Measurements from ENCODE around the gene TMPRSS13. TPM values are rescaled to one million over a fixed set of nuclear protein-coding genes. Genes with fewer than 3 reads are reported as not detected.

TMPRSS13 gene
- total RNA-seq, 4 donors from 2014 or later = 0.13 to 0.67 (median 0.31) TPM; not detected in 1

- H3K4me3 ChIP-seq = no peak overlapping the region
- ATAC-seq = no peak
- H3K27me3 ChIP-seq = peaks cover 13% of the 10 kb centered on the region
- WGBS, 2 donors (ENCODE audit: low coverage in 1 of 2) = no CpG with 5 or more reads among the region's 4 CpGs
- no peaks in the 10 kb centered on the region for H3K9me3 ChIP-seq
- no peaks in the 10 kb centered on the region for H3K36me3 ChIP-seq
- no peak for TF ChIP-seq POLR2A (IDR thresholded peaks at IDR 0.05)
- TF ChIP-seq POLR2AphosphoS5 (IDR thresholded peaks at IDR 0.05) = no peak
- TF ChIP-seq, protein P1, sequence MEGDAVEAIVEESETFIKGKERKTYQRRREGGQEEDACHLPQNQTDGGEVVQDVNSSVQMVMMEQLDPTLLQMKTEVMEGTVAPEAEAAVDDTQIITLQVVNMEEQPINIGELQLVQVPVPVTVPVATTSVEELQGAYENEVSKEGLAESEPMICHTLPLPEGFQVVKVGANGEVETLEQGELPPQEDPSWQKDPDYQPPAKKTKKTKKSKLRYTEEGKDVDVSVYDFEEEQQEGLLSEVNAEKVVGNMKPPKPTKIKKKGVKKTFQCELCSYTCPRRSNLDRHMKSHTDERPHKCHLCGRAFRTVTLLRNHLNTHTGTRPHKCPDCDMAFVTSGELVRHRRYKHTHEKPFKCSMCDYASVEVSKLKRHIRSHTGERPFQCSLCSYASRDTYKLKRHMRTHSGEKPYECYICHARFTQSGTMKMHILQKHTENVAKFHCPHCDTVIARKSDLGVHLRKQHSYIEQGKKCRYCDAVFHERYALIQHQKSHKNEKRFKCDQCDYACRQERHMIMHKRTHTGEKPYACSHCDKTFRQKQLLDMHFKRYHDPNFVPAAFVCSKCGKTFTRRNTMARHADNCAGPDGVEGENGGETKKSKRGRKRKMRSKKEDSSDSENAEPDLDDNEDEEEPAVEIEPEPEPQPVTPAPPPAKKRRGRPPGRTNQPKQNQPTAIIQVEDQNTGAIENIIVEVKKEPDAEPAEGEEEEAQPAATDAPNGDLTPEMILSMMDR (IDR thresholded peaks at IDR 0.05) = no peak
- TF ChIP-seq EP300 (IDR thresholded peaks at IDR 0.05) = no peak
- H3K4me1 ChIP-seq = no peaks in the 10 kb centered on the region
- H3K27ac ChIP-seq = no peak overlapping the region
These were observed 47.2 kb upstream of the TMPRSS13 start for GRCh38 chr11:117976445-117976844.

DNA sequence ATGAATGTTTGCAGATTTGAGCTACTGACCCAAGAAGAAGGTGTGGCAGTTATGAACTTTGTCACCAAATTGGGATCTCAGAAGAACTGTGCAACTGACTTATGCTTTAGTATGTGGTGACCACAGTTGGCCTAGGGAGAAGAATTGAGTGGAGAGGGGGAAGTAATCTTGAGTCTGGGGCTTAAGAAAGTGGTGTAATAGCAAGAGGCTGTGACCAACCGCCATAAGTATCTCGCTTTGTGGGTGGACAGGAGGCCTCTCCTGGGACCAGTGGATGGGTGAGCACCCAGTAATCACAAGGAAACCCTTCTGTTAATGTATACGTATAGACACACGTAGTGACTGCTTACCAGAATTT is 44.3 kb upstream of the TMPRSS13 start:
- ATAC-seq = no peak
- H3K4me3 ChIP-seq = no peak overlapping the region
- WGBS, 2 donors (ENCODE audit: low coverage in 1 of 2) = 94% methylated on average over 4 of the region's 4 CpGs
- no peaks in the 10 kb centered on the region for H3K9me3 ChIP-seq
- TF ChIP-seq EP300 (IDR thresholded peaks at IDR 0.05) (no peak), POLR2AphosphoS5 (IDR thresholded peaks at IDR 0.05) (no peak), POLR2A (IDR thresholded peaks at IDR 0.05) (no peak)
- TF ChIP-seq, protein P1 (IDR thresholded peaks at IDR 0.05) = no peak
- peaks cover 24% of the 10 kb centered on the region for H3K27me3 ChIP-seq
- no peaks in the 10 kb centered on the region for H3K36me3 ChIP-seq
- H3K27ac ChIP-seq = no peak overlapping the region
- H3K4me1 ChIP-seq = no peaks in the 10 kb centered on the region

GRCh38 chr11:117972629-117973502 is 43.7 kb upstream of the TMPRSS13 start:
- Histone ChIP-seq H3K27me3 (peaks cover 24% of the 10 kb centered on the region), H3K9me3 (no peaks in the 10 kb centered on the region), H3K27ac (no peak overlapping the region), H3K4me1 (no peaks in the 10 kb centered on the region), H3K4me3 (no peak overlapping the region), H3K36me3 (no peaks in the 10 kb centered on the region)
- TF ChIP-seq POLR2A (IDR thresholded peaks at IDR 0.05) (no peak), POLR2AphosphoS5 (IDR thresholded peaks at IDR 0.05) (no peak), EP300 (IDR thresholded peaks at IDR 0.05) (no peak)
- TF ChIP-seq, protein P1 (IDR thresholded peaks at IDR 0.05) = no peak
- no peak for ATAC-seq
- WGBS, 2 donors (ENCODE audit: low coverage in 1 of 2) = 60 to 80% methylated on average over 1 to 4 of the region's 9 CpGs

GRCh38 chr11:117972044-117972443 is 42.8 kb upstream of the TMPRSS13 start:
- H3K9me3 ChIP-seq = no peaks in the 10 kb centered on the region
- H3K36me3 ChIP-seq = no peaks in the 10 kb centered on the region
- WGBS, 2 donors (ENCODE audit: low coverage in 1 of 2) = no CpG with 5 or more reads among the region's 10 CpGs
- H3K4me1 ChIP-seq = no peaks in the 10 kb centered on the region
- H3K4me3 ChIP-seq = no peak overlapping the region
- no peak for TF ChIP-seq EP300 (IDR thresholded peaks at IDR 0.05)
- H3K27ac ChIP-seq = no peak overlapping the region
- peaks cover 24% of the 10 kb centered on the region for H3K27me3 ChIP-seq
- ATAC-seq = no peak

GRCh38 chr11:117970400-117971024 is 41.3 kb upstream of the TMPRSS13 start:
- no peak for TF ChIP-seq POLR2AphosphoS5 (IDR thresholded peaks at IDR 0.05)
- TF ChIP-seq EP300 (IDR thresholded peaks at IDR 0.05) = no peak
- TF ChIP-seq POLR2A (IDR thresholded peaks at IDR 0.05) = no peak
- TF ChIP-seq, protein P1 (IDR thresholded peaks at IDR 0.05) = no peak
- no peak for ATAC-seq
- H3K9me3 ChIP-seq = no peaks in the 10 kb centered on the region
- 78 to 83% methylated on average over 1 to 4 of the region's 4 CpGs for WGBS, 2 donors (ENCODE audit: low coverage in 1 of 2)
- no peaks in the 10 kb centered on the region for H3K4me1 ChIP-seq
- no peak overlapping the region for H3K27ac ChIP-seq
- peaks cover 24% of the 10 kb centered on the region for H3K27me3 ChIP-seq
- no peak overlapping the region for H3K4me3 ChIP-seq
- no peaks in the 10 kb centered on the region for H3K36me3 ChIP-seq

Data from gastroesophageal sphincter (tissue), 4 donors.